Neutrophil (primary cell): ENCODE data around the gene EPS8L1.
"Not testable (repeated sequence)": the region's sequence is repeated elsewhere in the genome, so short reads cannot be mapped to it uniquely, and the experiment has no call there.

ENCODE experiments used
- H3K27ac ChIP-seq: fragments of 200-600 bp; sonication (generic); 2 replicates; pipeline ENCODE4 v1.5.1; 2016; ENCODE audit warnings: mild to moderate bottlenecking, moderate library complexity
- H3K27me3 ChIP-seq: fragments of 200-600 bp; sonication (generic); 2 replicates; pipeline ENCODE4 v1.6.0; 2016; ENCODE audit warnings: mild to moderate bottlenecking
- H3K36me3 ChIP-seq: fragments of 200-600 bp; sonication (generic); 2 replicates; pipeline ENCODE4 v1.5.1; 2017
- H3K4me1 ChIP-seq, 2 experiments: fragments of 200-600 bp in 1 of 2; sonication (generic) in 1 of 2; 1 replicate in 1 of 2; 2 replicates in 1 of 2; pipeline versions ENCODE4 v1.5.1 to v1.6.1; 2013 to 2016; ENCODE audit warnings: low read depth in 1 of 2, low read length in 1 of 2, mild to moderate bottlenecking in 1 of 2, moderate library complexity in 1 of 2; ENCODE audit not compliant: control insufficient read depth in 1 of 2, insufficient read depth in 1 of 2
- H3K4me3 ChIP-seq, 2 experiments: fragments of 200-600 bp in 1 of 2; sonication (generic) in 1 of 2; 1 replicate in 1 of 2; 2 replicates in 1 of 2; pipeline ENCODE4 v1.5.1; 2013 to 2016; ENCODE audit warnings: low read depth in 1 of 2, low read length in 1 of 2, mild to moderate bottlenecking in 1 of 2, moderate library complexity in 1 of 2
- H3K9me3 ChIP-seq: fragments of 200-600 bp; sonication (generic); 2 replicates; pipeline ENCODE4 v1.5.1; 2016
- CTCF ChIP-seq: fragments of 200-600 bp; sonication (generic); IDR thresholded peaks from 2 replicates; pipeline ENCODE4 v1.5.1; 2016; ENCODE audit warnings: antibody characterized with exemption

EPS8L1 gene

GRCh38 chr19:55075371-55075998 is at the start of gene EPS8L1:
Gene EPS8L1, plus strand, starts transcription at chr19:55075869. Its CDS starts 576 bp downstream, at chr19:55076445.
- H3K9me3 ChIP-seq = no peaks in the 10 kb centered on the region
- H3K27ac ChIP-seq = no peak within 1 kb of the TSS
- no peak within 1 kb of the TSS for H3K4me3 ChIP-seq
- H3K36me3 ChIP-seq = no peaks in the 10 kb centered on the region
- peaks cover 75% of the 10 kb centered on the region for H3K27me3 ChIP-seq
- no peak for TF ChIP-seq CTCF
- H3K4me1 ChIP-seq = peaks cover 5 to 8% of the 10 kb centered on the region in 2 experiments

- H3K4me1 ChIP-seq = peaks cover 10 to 12% of the 10 kb centered on the region in 2 experiments
- H3K9me3 ChIP-seq, H3K4me3 ChIP-seq, H3K27ac ChIP-seq, H3K36me3 ChIP-seq, H3K27me3 ChIP-seq: not testable (repeated sequence)
These were observed 48.6 kb upstream of the EPS8L1 start for GRCh38 chr19:55027140-55027471.

- Histone ChIP-seq H3K4me1 (peaks cover 10 to 12% of the 10 kb centered on the region in 2 experiments), H3K36me3 (no peaks in the 10 kb centered on the region), H3K27me3 (no peaks in the 10 kb centered on the region), H3K9me3 (no peaks in the 10 kb centered on the region), H3K27ac (peak overlapping the region; percentile 20), H3K4me3 (no peak overlapping the region)
- TF ChIP-seq CTCF = no peak
These were observed 48.0 kb upstream of the EPS8L1 start for GRCh38 chr19:55027472-55028337.

- no peaks in the 10 kb centered on the region for H3K9me3 ChIP-seq
- H3K36me3 ChIP-seq = no peaks in the 10 kb centered on the region
- H3K4me1 ChIP-seq = peaks cover 10 to 12% of the 10 kb centered on the region in 2 experiments
- H3K27ac ChIP-seq = no peak overlapping the region
- no peak overlapping the region for H3K4me3 ChIP-seq
- TF ChIP-seq CTCF = no peak
- H3K27me3 ChIP-seq = no peaks in the 10 kb centered on the region
These were observed 46.9 kb upstream of the EPS8L1 start for GRCh38 chr19:55028757-55029156.

GRCh38 chr19:55031178-55031577 is 44.5 kb upstream of the EPS8L1 start:
- Histone ChIP-seq H3K27me3 (no peaks in the 10 kb centered on the region), H3K27ac (no peak overlapping the region), H3K4me1 (peaks cover 10 to 12% of the 10 kb centered on the region in 2 experiments), H3K36me3 (no peaks in the 10 kb centered on the region), H3K9me3 (no peaks in the 10 kb centered on the region), H3K4me3 (no peak overlapping the region)
- TF ChIP-seq CTCF = no peak
